Activated T-cell treated with anti-CD3 and anti-CD28 coated beads, Interleukin-2, amount 50 U/mL, for 72 hours (primary cell): Measurements from ENCODE around the gene DHRS12. TPM values are rescaled to one million over a fixed set of nuclear protein-coding genes. Genes with fewer than 3 reads are reported as not detected.
"Not testable (repeated sequence)": the region's sequence is repeated elsewhere in the genome, so short reads cannot be mapped to it uniquely, and the experiment has no call there.

Source experiments
- ATAC-seq, 2 donors: fragments of 150-1000 bp; cut with Tn5 transposase; replicated peaks in 1 of 2; 2 replicates each; pipeline ENCODE4 v1.10.0; 2021; ENCODE audit warnings: moderate library complexity in 2 of 2, mild to moderate bottlenecking in 1 of 2
- DNase-seq, 2 donors: peaks; one replicate each; pipeline ENCODE4 v3.0.0; 2021 to 2022; ENCODE audit warnings: mixed read lengths in 1 of 2
- H3K27ac Mint-ChIP-seq: one replicate; pipeline ENCODE4 v1.8.0; 2022; ENCODE audit warnings: mild to moderate bottlenecking, moderate library complexity, mixed read lengths
- H3K27me3 Mint-ChIP-seq: one replicate; pipeline ENCODE4 v1.8.0; 2022; ENCODE audit warnings: low read depth, mixed read lengths
- H3K36me3 Mint-ChIP-seq, 2 donors: one replicate each; pipeline ENCODE4 v1.8.0; 2022; ENCODE audit warnings: mixed read lengths in 2 of 2, mild to moderate bottlenecking in 1 of 2; ENCODE audit not compliant: insufficient read depth in 2 of 2
- H3K4me1 Mint-ChIP-seq: one replicate; pipeline ENCODE4 v1.8.0; 2022; ENCODE audit warnings: low read depth, mixed read lengths
- H3K4me3 Mint-ChIP-seq, 2 donors: one replicate each; pipeline ENCODE4 v1.8.0; 2022; ENCODE audit warnings: mild to moderate bottlenecking in 2 of 2, mixed read lengths in 2 of 2, moderate library complexity in 2 of 2
- H3K9me3 Mint-ChIP-seq, 2 donors: one replicate each; pipeline ENCODE4 v1.8.0; 2022; ENCODE audit warnings: mixed read lengths in 2 of 2
- total RNA-seq, 2 donors: library from RNA; stranded (reverse); gene quantifications; one replicate each; pipeline ENCODE4 v1.2.3, GENCODE V29; 2022

DHRS12 gene
- total RNA-seq, 2 donors from 2014 or later, result 8.0 to 8.5 TPM

- no peaks in the 10 kb centered on the region for H3K9me3 Mint-ChIP-seq
- H3K27me3 Mint-ChIP-seq, result no peaks in the 10 kb centered on the region
- no peaks in the 10 kb centered on the region for H3K36me3 Mint-ChIP-seq
- no peak overlapping the region for H3K27ac Mint-ChIP-seq
- no peak overlapping the region for H3K4me3 Mint-ChIP-seq
- ATAC-seq, result no peak
- no peak for DNase-seq
- H3K4me1 Mint-ChIP-seq, result peaks cover 36% of the 10 kb centered on the region
Measured at GRCh38 chr13:51837016-51837415, 33.1 kb upstream of the DHRS12 start.

- Mint-ChIP-seq H3K27me3 (no peaks in the 10 kb centered on the region), H3K4me1 (peaks cover 38% of the 10 kb centered on the region), H3K9me3 (no peaks in the 10 kb centered on the region), H3K27ac (no peak overlapping the region), H3K4me3 (no peak overlapping the region), H3K36me3 (no peaks in the 10 kb centered on the region)
- DNase-seq (no peak), ATAC-seq (no peak)
Measured at GRCh38 chr13:51834581-51835171, 30.7 kb upstream of the DHRS12 start.

GRCh38 chr13:51833980-51834379 is 30.0 kb upstream of the DHRS12 start:
- no peaks in the 10 kb centered on the region for H3K9me3 Mint-ChIP-seq
- no peaks in the 10 kb centered on the region for H3K36me3 Mint-ChIP-seq
- H3K27me3 Mint-ChIP-seq, result no peaks in the 10 kb centered on the region
- ATAC-seq, result no peak
- DNase-seq, result no peak
- H3K4me1 Mint-ChIP-seq, result peaks cover 43% of the 10 kb centered on the region
- no peak overlapping the region for H3K4me3 Mint-ChIP-seq
- H3K27ac Mint-ChIP-seq, result no peak overlapping the region

GRCh38 chr13:51832471-51833152 is 28.6 kb upstream of the DHRS12 start:
- Mint-ChIP-seq H3K27ac (no peak overlapping the region), H3K4me1 (peaks cover 43% of the 10 kb centered on the region), H3K4me3 (no peak overlapping the region), H3K9me3 (no peaks in the 10 kb centered on the region), H3K27me3 (no peaks in the 10 kb centered on the region), H3K36me3 (no peaks in the 10 kb centered on the region)
- DNase-seq (peak in 1 of 2 donors; percentile 46), ATAC-seq (peak; percentile 93 to 94)

- no peaks in the 10 kb centered on the region for H3K27me3 Mint-ChIP-seq
- H3K27ac Mint-ChIP-seq, result no peak overlapping the region
- H3K36me3 Mint-ChIP-seq, result no peaks in the 10 kb centered on the region
- H3K4me3 Mint-ChIP-seq, result no peak overlapping the region
- ATAC-seq, result no peak
- DNase-seq, result no peak
- H3K9me3 Mint-ChIP-seq, result no peaks in the 10 kb centered on the region
- H3K4me1 Mint-ChIP-seq, result peaks cover 43% of the 10 kb centered on the region
Measured at GRCh38 chr13:51831519-51831918, 27.6 kb upstream of the DHRS12 start.

GRCh38 chr13:51829568-51829899 is 25.6 kb upstream of the DHRS12 start:
- no peak for DNase-seq
- H3K9me3 Mint-ChIP-seq, result no peaks in the 10 kb centered on the region
- no peak overlapping the region for H3K4me3 Mint-ChIP-seq
- no peaks in the 10 kb centered on the region for H3K36me3 Mint-ChIP-seq
- no peak overlapping the region for H3K27ac Mint-ChIP-seq
- no peaks in the 10 kb centered on the region for H3K27me3 Mint-ChIP-seq
- no peak for ATAC-seq
- peaks cover 60% of the 10 kb centered on the region for H3K4me1 Mint-ChIP-seq

- no peak for ATAC-seq
- H3K4me3 Mint-ChIP-seq, result peak overlapping the region in 1 of 2 donors; percentile 20
- H3K27ac Mint-ChIP-seq, result no peak overlapping the region
- no peaks in the 10 kb centered on the region for H3K27me3 Mint-ChIP-seq
- no peaks in the 10 kb centered on the region for H3K36me3 Mint-ChIP-seq
- H3K4me1 Mint-ChIP-seq, result peaks cover 66% of the 10 kb centered on the region
- no peaks in the 10 kb centered on the region for H3K9me3 Mint-ChIP-seq
- DNase-seq, result no peak
Measured at GRCh38 chr13:51828730-51829567, 25.0 kb upstream of the DHRS12 start.

GRCh38 chr13:51827254-51827653 is 23.3 kb upstream of the DHRS12 start:
- Mint-ChIP-seq H3K9me3 (no peaks in the 10 kb centered on the region), H3K4me3 (peak overlapping the region; percentile 71 to 84), H3K27ac (no peak overlapping the region)

GRCh38 chr13:51826606-51827005 is 22.6 kb upstream of the DHRS12 start:
- H3K27ac Mint-ChIP-seq, result no peak overlapping the region
- no peaks in the 10 kb centered on the region for H3K9me3 Mint-ChIP-seq
- H3K36me3 Mint-ChIP-seq, result no peaks in the 10 kb centered on the region
- H3K27me3 Mint-ChIP-seq, result no peaks in the 10 kb centered on the region
- DNase-seq (no peak), ATAC-seq (no peak)
- H3K4me1 Mint-ChIP-seq, result peaks cover 79% of the 10 kb centered on the region
- H3K4me3 Mint-ChIP-seq, result peak overlapping the region; percentile 71 to 84

More at GRCh38 chr13:51827254-51827653, 23.3 kb upstream of the DHRS12 start:
- peaks cover 76% of the 10 kb centered on the region for H3K4me1 Mint-ChIP-seq
- no peak for ATAC-seq
- DNase-seq, result no peak
- no peaks in the 10 kb centered on the region for H3K36me3 Mint-ChIP-seq
- no peaks in the 10 kb centered on the region for H3K27me3 Mint-ChIP-seq

GRCh38 chr13:51825681-51826254 is 21.8 kb upstream of the DHRS12 start:
- Mint-ChIP-seq H3K27me3 (no peaks in the 10 kb centered on the region), H3K36me3 (no peaks in the 10 kb centered on the region), H3K9me3 (no peaks in the 10 kb centered on the region), H3K27ac (peak overlapping the region; percentile 87), H3K4me3 (peak overlapping the region; percentile 71 to 84), H3K4me1 (peaks cover 87% of the 10 kb centered on the region)
- ATAC-seq (no peak), DNase-seq (no peak)

GRCh38 chr13:51825165-51825592 is 21.2 kb upstream of the DHRS12 start:
- Mint-ChIP-seq H3K27me3 (no peaks in the 10 kb centered on the region), H3K4me3 (peak overlapping the region; percentile 71 to 84), H3K9me3 (no peaks in the 10 kb centered on the region), H3K27ac (peak overlapping the region; percentile 87), H3K4me1 (peaks cover 93% of the 10 kb centered on the region), H3K36me3 (no peaks in the 10 kb centered on the region)
- ATAC-seq (peak; percentile 54 to 57), DNase-seq (no peak)

GRCh38 chr13:51824712-51825111 is 20.7 kb upstream of the DHRS12 start:
- not testable (repeated sequence) for H3K36me3 Mint-ChIP-seq, DNase-seq, H3K9me3 Mint-ChIP-seq, H3K27me3 Mint-ChIP-seq
- ATAC-seq, result peak; percentile 1 to 4
- H3K4me1 Mint-ChIP-seq, result peaks cover 98% of the 10 kb centered on the region
- peak overlapping the region; percentile 71 to 84 for H3K4me3 Mint-ChIP-seq
- H3K27ac Mint-ChIP-seq, result peak overlapping the region; percentile 87

- Mint-ChIP-seq H3K36me3 (no peaks in the 10 kb centered on the region), H3K9me3 (no peaks in the 10 kb centered on the region), H3K4me1 (peaks cover 99% of the 10 kb centered on the region), H3K27me3 (no peaks in the 10 kb centered on the region), H3K27ac (peak overlapping the region; percentile 87), H3K4me3 (peak overlapping the region; percentile 71 to 84)
- ATAC-seq, result no peak
- DNase-seq, result no peak
Measured at GRCh38 chr13:51823863-51824262, 19.9 kb upstream of the DHRS12 start.
